ENCODE measurements around the gene MASP2. TPM values are rescaled to one million over a fixed set of nuclear protein-coding genes. Genes with fewer than 3 reads are reported as not detected.
A peak's percentile ranks its signal among the peaks of the same experiment; 100 is the strongest.

The MASP2 gene
- total and polyA plus RNA-seq, 10 of the 15 experiments (the other 5 are each of a cell fraction or from before 2014, with no cell fraction given): 0.04 to 0.21 (median 0.06) TPM; not detected in 7

DNA sequence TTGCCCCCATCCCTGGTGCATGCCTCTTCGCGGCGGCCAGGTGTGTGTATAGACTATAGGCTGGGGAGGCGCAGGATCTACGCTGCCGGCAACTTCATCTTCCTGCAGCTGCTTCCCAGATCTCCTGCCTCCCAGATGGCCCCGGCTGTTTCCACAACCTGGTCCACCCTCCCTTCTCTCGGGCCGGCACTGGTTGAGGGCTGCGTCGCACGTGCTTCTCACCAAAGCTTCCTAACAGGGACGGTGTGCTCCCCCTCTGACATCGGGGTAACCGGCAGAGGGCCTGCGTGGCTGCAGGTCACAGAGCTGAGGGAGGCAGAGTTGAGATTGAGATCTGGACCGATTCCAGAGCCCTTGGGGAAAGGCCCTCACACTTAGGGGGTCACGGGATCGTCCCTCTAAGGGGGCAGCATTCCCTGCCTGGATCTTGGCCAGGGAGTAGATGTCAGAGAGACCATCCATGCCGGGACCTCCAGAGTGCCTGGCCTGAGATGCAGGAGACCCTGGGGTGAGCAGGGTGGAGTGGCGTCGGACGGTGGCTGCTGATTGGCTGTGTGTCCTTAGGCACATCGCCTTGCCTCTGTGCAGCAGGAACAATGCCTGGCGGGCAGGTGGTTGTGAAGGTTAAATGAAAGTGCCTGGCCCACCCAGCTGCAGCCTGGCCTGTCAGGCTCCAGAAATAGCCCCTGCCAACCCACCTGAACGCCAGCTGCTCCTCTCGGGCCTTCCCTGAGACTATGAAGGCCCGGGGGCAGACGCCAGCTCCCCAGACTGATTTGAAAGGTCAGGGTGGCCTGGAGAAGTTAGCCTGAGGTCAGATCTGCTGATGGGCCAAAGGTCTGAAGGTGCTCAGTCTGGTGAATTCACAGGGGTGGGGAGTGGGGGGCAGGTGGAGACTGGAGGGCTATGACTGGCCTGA is 6.1 kb upstream of the MASP2 start (continued):
- TF ChIP-seq, protein P1, sequence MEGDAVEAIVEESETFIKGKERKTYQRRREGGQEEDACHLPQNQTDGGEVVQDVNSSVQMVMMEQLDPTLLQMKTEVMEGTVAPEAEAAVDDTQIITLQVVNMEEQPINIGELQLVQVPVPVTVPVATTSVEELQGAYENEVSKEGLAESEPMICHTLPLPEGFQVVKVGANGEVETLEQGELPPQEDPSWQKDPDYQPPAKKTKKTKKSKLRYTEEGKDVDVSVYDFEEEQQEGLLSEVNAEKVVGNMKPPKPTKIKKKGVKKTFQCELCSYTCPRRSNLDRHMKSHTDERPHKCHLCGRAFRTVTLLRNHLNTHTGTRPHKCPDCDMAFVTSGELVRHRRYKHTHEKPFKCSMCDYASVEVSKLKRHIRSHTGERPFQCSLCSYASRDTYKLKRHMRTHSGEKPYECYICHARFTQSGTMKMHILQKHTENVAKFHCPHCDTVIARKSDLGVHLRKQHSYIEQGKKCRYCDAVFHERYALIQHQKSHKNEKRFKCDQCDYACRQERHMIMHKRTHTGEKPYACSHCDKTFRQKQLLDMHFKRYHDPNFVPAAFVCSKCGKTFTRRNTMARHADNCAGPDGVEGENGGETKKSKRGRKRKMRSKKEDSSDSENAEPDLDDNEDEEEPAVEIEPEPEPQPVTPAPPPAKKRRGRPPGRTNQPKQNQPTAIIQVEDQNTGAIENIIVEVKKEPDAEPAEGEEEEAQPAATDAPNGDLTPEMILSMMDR (IDR thresholded peaks at IDR 0.05 in 2 of 3, conservative IDR thresholded peaks at IDR 0.05 in 1 of 3; ENCODE audit: control insufficient read depth in 2 of 3, extremely low read depth in 1 of 3, insufficient read depth in 1 of 3, low read depth in 3 of 3, low read length in 3 of 3): no peak
- no peak for TF ChIP-seq EZH2 (IDR thresholded peaks at IDR 0.05; ENCODE audit: borderline replicate concordance, control insufficient read depth, low read depth, low read length)
- no peak for TF ChIP-seq ZNF207 (IDR thresholded peaks at IDR 0.05; ENCODE audit: borderline replicate concordance)
- no peak for TF ChIP-seq EGR1 (IDR thresholded peaks at IDR 0.05; ENCODE audit: borderline replicate concordance in 1 of 2, low read depth in 2 of 2, low read length in 2 of 2)
- peak; percentile 14; the same call in 1 of the 2 replicates for TF ChIP-seq SMAD5 (IDR thresholded peaks at IDR 0.05; ENCODE audit: low read depth)
- TF ChIP-seq ASH2L (IDR thresholded peaks at IDR 0.05; ENCODE audit: borderline replicate concordance, low read depth): no peak
- no peak for TF ChIP-seq GATAD2B (conservative IDR thresholded peaks at IDR 0.05; ENCODE audit: low read depth)

Measured in GM12878 (cell line).